Activated gamma-delta T cell (primary cell): ENCODE data around the gene SELE.
"Not testable (repeated sequence)": the region's sequence is repeated elsewhere in the genome, so short reads cannot be mapped to it uniquely, and the experiment has no call there.

ENCODE experiments used
- DNase-seq: peaks from one replicate; lab custom pipeline; 2025; lab: John Stamatoyannopoulos, UW

Gene SELE

DNA sequence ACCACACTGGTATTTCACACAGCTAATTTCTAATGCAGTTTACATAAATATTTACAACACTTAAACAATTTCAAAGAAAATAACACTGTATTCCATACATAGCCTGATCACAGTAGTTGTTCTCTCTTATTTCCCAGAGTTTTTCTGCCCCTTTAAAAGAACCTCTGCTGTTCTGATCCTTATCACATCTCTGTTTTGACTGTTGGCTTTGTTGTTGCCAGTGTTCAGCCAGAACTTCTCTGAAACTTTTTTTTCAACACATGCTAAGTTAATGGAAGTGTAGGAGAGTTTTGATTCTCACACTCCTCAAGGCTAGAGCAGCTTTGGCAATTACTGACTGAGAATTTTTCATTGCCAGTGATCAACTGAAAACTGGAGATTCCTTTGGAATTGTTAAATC lies 11.1 kb downstream of the SELE start:
- no peak for DNase-seq

DNA sequence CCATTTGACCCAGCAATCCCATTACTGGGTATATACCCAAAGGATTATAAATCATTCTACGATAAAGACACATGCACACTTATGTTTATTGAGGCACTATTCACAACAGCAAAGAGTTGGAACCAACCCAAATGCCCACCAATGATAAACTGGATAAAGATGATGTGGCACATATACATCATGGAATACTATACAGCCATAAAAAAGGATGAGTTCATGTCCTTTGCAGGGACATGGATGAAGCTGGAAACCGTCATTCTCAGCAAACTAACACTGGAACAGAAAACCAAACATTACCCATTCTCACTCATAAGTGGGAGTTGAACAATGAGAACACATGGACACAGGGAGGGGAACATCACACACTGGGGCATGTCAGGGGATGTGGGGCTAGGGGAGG lies 18.8 kb downstream of the SELE start:
- DNase-seq, result not testable (repeated sequence)

- DNase-seq, result not testable (repeated sequence)
These were observed 20.8 kb downstream of the SELE start for GRCh38 chr1:169713090-169713489.

GRCh38 chr1:169712309-169712631 lies 21.6 kb downstream of the SELE start:
- no peak for DNase-seq

GRCh38 chr1:169711469-169712308 lies 22.2 kb downstream of the SELE start, which contains the start of gene SELL:
TSS of gene SELL (minus strand) at chr1:169711620. CDS start at chr1:169711498, 122 bp downstream.
- no peak for DNase-seq

DNA sequence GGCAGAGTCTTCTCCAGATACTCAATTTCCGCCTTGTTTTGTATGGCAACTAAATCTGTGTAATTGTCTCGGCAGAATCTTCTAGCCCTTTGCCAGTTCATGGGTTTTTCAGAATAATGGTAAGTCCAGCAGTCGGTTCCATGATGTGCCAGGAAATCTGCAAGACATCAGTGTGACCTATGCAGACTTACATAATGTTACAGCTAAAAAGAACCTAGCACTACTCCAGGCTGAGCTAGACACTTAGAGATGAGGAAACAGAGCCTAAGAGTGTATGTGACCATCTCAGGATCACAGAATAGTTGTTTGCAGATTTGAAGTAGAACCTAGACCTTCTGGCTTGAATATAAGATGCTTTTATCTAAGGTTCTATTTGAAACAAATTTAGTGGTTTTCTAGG lies 25.2 kb downstream of the SELE start:
- DNase-seq, result no peak

DNA sequence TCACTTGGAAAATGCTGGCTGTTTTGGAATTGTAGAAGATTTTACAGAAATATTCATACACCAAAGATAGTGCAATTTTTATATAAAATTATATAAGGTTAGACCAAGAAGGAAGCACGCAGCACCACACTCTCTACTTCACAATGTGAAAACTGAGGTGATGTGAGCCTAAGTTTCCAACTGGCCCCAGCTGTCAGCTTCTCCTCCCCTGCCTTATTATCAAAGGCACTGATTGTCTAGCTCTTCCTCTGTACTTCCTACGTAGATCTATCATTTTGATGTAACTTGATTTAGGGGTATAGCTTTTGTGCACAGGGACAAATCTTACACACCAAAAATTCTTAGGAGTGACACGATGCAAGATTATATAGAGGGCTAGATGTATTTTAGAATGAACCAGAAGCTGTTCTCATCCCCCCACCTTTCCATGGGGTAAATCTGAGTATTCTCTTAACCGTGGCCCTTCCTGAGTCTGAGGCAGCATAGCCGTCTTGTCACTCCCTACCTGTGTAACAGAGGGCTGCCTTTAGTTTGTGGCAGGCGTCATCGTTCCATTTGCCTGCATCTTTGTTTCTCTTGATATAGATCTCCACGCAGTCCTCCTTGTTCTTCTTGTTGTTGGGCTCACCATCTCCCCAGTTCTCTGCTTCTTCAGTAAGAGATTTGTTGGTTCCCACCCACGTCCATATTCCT lies 25.8 kb downstream of the SELE start:
- no peak for DNase-seq

DNA sequence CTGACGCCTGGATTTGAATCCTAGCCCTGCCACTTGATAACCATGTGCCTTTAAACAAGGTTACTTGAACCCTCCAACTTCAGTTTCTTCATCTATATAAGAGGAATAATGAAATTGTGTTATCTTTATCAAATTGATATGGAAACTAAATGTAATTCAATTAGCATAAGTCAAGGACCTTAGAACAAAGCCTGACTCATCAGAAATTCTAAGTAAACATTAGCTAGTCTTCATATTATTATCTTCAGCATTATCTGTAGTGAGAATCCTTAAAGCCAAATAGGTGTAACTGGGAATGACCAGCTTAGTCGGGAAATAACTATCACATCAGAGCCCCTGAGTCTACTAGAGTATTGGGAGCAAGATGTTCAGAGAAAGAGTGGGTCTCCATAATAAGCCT lies 29.1 kb downstream of the SELE start:
- no peak for DNase-seq

DNA sequence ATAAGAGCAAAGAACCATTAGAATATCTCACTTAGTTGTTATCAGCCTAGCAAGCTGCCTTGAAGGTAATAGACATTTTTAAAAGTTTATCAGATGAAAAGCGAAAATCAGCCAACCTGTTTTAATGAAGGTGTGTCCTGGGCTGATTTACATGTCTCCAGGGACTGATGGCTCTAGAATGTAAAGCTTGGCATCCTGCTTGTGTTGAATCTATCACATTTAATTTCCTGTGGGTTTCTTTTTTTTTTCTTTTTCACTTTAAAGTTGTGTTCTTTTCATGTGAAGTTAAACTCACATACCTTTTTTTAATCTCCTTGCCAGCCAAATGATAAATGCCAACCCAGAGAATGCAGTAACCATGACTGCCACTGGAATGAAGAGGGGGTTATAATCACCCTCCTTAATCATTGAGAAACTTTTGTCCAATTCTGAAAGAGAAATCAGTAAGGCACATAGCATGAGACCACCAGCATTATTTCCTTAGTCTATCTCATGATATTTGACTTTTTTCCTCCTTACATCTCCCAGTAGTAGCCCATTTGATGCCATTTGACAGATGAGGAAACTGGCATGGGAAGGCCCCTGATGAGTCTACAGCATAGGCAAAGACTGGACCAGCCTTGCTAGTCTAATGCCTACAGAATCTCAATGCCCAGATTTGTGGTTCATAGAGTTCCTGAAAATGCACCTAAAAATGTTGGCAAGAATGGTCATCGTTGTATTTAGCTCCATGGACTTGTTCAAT lies 32.4 kb downstream of the SELE start:
- DNase-seq, result no peak

- DNase-seq, result no peak
These were observed 34.2 kb downstream of the SELE start for GRCh38 chr1:169699707-169700106.

DNA sequence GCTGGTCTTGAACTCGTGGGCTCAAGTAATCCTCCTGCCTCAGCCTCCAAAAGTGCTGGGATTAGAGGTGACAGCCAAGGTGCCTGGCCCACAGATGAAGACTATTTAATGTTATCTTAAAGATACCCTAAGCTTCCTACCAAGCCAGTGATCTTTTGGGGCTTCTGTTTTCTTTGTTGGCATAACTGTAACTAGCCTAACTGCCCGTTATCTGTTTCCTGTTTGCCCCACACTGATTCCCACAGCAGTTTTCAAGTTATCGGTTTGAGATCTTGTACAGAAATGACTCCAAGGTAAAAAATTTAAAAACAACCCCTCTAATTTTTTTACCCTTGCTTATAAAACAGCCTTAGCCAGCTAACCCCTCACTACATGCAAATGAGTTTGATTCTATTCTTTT lies 34.9 kb downstream of the SELE start:
- DNase-seq, result no peak

DNA sequence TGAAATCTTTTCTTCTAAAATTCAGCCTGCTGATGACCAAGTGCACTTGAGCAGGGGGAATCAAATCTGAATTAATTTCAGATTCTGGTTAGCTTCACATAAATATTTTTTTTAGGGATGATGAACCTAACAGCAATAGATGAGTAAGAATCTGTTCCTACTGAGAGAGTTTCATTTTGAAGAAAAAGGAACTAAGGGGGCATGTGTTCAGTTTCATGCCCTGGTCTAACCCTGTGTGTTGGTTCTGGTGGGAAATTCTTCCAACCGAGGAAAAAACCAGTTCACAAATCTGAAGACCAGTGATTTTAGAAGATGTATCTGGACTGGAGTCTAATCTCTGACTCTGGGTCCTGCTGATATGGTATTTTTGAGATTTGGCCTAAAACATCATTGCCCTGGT lies 36.1 kb downstream of the SELE start:
- no peak for DNase-seq

GRCh38 chr1:169696273-169697100 lies 37.4 kb downstream of the SELE start:
- no peak for DNase-seq

DNA sequence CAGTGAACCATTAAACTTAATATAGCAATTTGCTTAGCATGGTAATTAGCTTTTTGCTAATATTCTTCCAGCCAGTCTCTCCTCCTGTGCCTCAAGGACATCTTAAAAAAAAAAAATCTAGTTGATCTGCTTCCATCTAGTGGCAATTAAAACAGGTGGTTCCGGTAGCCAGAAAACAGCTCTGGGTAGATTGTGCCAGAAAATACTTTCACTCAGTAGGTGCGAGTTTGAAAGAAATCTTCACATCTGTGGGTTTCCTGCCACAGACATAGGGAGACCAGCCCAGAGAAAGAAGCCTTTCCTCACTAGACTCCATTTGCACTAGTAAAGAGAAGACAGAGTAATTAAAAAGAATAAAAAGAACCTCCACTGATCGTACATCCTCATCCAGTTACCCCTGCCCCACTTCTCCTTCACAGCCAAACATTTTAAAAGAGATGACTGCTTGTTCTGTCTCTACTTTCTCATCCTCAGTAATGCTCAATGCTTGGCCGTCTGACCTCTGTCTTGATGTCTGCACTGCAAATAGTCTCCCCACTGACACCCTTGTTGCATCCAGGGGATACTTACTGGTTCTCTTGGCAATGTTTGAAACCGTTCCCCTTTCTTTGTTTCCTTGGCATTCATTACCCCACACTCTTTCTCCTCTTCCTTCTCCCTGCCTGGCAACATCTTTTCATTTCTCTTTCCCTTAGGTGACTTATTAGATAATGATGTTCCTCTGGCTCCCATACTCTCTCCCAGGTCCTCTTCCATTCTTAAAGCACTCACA lies 39.4 kb downstream of the SELE start:
- no peak for DNase-seq

- no peak for DNase-seq
These were observed 41.0 kb downstream of the SELE start for GRCh38 chr1:169692756-169693460.

- no peak for DNase-seq
These were observed 43.4 kb downstream of the SELE start for GRCh38 chr1:169690489-169690888.

DNA sequence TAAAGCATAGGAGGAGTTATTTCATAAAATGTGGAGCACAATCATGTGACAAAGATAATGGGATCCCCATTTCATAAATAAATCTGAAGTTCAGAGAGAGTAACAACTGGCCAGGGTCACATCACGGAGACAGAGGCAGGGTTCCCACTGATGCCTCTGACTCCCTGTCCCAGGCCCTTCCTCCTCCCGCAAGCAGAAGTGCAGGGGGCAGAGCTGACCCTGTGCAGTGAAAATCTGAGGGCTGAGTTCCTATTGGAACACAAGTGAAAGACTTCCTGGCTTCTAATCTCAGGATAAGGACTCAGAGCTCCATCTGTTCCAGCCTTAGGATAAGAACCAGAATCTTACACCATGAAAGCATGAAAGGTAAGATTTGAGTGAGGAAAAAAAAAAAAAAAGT lies 44.5 kb downstream of the SELE start:
- DNase-seq, result no peak

DNA sequence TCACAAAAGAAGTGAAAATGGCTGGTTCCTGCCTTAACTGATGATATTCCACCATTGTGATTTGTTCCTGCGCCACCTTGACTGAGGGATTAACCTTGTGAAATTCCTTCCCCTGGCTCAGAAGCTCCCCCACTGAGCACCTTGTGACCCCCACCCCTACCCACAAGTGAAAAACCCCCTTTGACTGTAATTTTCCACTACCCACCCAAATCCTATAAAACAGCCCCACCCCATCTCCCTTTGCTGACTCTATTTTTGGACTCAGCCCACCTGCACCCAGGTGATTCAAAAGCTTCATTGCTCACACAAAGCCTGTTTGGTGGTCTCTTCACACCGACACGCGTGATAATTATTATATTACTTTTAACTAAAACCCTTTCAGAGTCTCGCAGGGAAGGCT lies 45.5 kb downstream of the SELE start:
- not testable (repeated sequence) for DNase-seq

GRCh38 chr1:169683661-169684060 lies 50.2 kb downstream of the SELE start:
- DNase-seq, result no peak

GRCh38 chr1:169683168-169683567 lies 50.7 kb downstream of the SELE start:
- DNase-seq, result not testable (repeated sequence)
